CD4-positive, alpha-beta T cell (primary cell): Measurements from ENCODE around the gene PPP1R3G. TPM values are rescaled to one million over a fixed set of nuclear protein-coding genes. Genes with fewer than 3 reads are reported as not detected.

Experiments
- ATAC-seq: fragments of 200-7000 bp; cut with Tn5 transposase; one replicate; pipeline ENCODE4 v1.10.0; 2022; ENCODE audit warnings: mild to moderate bottlenecking; ENCODE audit not compliant: poor library complexity
- CTCF ChIA-PET: fragments of 350-600 bp; sonication (Branson Sonifier 250); formaldehyde crosslinking; loops from one replicate; lab custom pipeline; 2021; ENCODE audit warnings: antibody characterized with exemption, inconsistent platforms; lab: Charles Lee
- POLR2A ChIA-PET: fragments of 350-600 bp; sonication (Branson Sonifier 250); formaldehyde crosslinking; loops from one replicate; lab custom pipeline; 2021; ENCODE audit warnings: antibody characterized with exemption, inconsistent platforms; lab: Charles Lee
- DNase-seq, 14 experiments: peaks; one replicate each; pipeline ENCODE4 v3.0.0-alpha.2; 2013 to 2020; ENCODE audit warnings: mixed read lengths in 2 of 14
- H3K27ac ChIP-seq, 2 donors: one replicate each; pipeline versions ENCODE4 v1.5.1 to v1.7.0; 2013; ENCODE audit warnings: low read length in 2 of 2, low read depth in 1 of 2, mild to moderate bottlenecking in 1 of 2
- H3K27me3 ChIP-seq, 2 experiments: 1 replicate in 1 of 2; 2 replicates in 1 of 2; pipeline versions ENCODE4 v1.6.1 to v1.7.0; 2013; ENCODE audit warnings: low read length in 2 of 2, control low read depth in 1 of 2, mild to moderate bottlenecking in 1 of 2, moderate library complexity in 1 of 2; ENCODE audit not compliant: insufficient read depth in 2 of 2, control insufficient read depth in 1 of 2
- H3K36me3 ChIP-seq: one replicate; pipeline ENCODE4 v1.6.1; 2013; ENCODE audit warnings: low read length, control low read depth; ENCODE audit not compliant: insufficient read depth
- H3K4me1 ChIP-seq: one replicate; pipeline ENCODE4 v1.6.1; 2013; ENCODE audit warnings: low read length, control low read depth; ENCODE audit not compliant: insufficient read depth
- H3K4me3 ChIP-seq: one replicate; pipeline ENCODE4 v1.5.1; 2013; ENCODE audit warnings: mild to moderate bottlenecking, low read length, moderate library complexity
- H3K9me3 ChIP-seq, 2 experiments: 1 replicate in 1 of 2; 2 replicates in 1 of 2; pipeline versions ENCODE4 v1.6.1 to v1.7.0; 2013; ENCODE audit warnings: low read length in 2 of 2, mild to moderate bottlenecking in 2 of 2, control low read depth in 1 of 2, moderate library complexity in 1 of 2; ENCODE audit not compliant: control insufficient read depth in 1 of 2, insufficient read depth in 1 of 2
- H3K27ac Mint-ChIP-seq: one replicate; pipeline ENCODE4 v1.8.0; 2020; ENCODE audit warnings: mixed read lengths
- H3K27me3 Mint-ChIP-seq: one replicate; pipeline ENCODE4 v1.8.0; 2021; ENCODE audit warnings: mixed read lengths
- H3K36me3 Mint-ChIP-seq: one replicate; pipeline ENCODE4 v1.8.0; 2021; ENCODE audit warnings: low read depth, mixed read lengths
- H3K4me1 Mint-ChIP-seq: one replicate; pipeline ENCODE4 v1.8.0; 2021; ENCODE audit warnings: low read depth, mixed read lengths
- H3K4me3 Mint-ChIP-seq: one replicate; pipeline ENCODE4 v1.8.0; 2020; ENCODE audit warnings: mild to moderate bottlenecking, mixed read lengths
- H3K9me3 Mint-ChIP-seq: one replicate; pipeline ENCODE4 v1.8.0; 2020; ENCODE audit warnings: mixed read lengths
- intact Hi-C, 2 experiments: fragments of 100-400 bp; cut with DNase I in 1 of 2; cut with micrococcal nuclease in 1 of 2; formaldehyde crosslinking; loops; one replicate each; pipeline versions ENCODE4 v1.15.1 to v1.9.0; 2023 to 2025; cut with DNase I, micrococcal nuclease
- total RNA-seq, 174 experiments: library from RNA in 2 of 174; stranded (reverse) in 2 of 174; gene quantifications; one replicate each; pipeline ENCODE4 v1.2.3 and lab custom pipeline; 2021 to 2026
- TF ChIP-seq, protein P1 (sequence below): fragments of 200-600 bp; IDR thresholded peaks from one replicate; pipeline ENCODE4 v1.8.0; 2022; ENCODE audit warnings: antibody characterized with exemption, mild to moderate bottlenecking

PPP1R3G gene
- total RNA-seq, 2 experiments from 2014 or later = not detected

DNA sequence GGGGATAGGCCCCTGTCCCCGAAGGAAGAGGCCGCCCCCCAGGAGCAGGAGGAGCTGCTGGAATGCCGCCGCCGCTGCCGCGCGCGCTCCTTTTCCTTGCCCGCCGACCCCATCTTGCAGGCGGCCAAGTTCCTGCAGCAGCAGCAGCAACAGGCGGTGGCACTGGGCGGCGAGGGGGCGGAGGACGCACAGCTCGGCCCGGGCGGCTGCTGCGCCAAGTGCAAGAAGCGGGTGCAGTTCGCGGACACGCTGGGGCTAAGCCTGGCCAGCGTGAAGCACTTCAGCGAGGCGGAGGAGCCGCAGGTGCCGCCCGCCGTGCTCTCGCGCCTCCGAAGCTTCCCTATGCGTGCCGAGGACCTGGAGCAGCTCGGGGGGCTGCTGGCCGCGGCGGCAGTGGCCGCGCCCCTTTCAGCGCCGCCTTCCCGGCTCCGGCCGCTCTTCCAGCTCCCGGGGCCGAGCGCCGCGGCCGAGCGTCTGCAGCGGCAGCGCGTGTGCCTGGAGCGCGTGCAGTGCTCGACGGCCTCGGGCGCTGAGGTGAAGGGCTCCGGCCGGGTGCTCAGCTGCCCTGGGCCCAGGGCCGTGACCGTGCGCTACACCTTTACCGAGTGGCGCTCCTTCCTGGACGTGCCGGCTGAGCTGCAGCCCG is 630 bp downstream of the PPP1R3G start:
- Mint-ChIP-seq H3K27me3 (peaks cover 61% of the 10 kb centered on the region), H3K27ac (no peak overlapping the region), H3K4me3 (no peak overlapping the region), H3K9me3 (no peaks in the 10 kb centered on the region), H3K36me3 (no peaks in the 10 kb centered on the region), H3K4me1 (peaks cover 4% of the 10 kb centered on the region)
- TF ChIP-seq, protein P1, sequence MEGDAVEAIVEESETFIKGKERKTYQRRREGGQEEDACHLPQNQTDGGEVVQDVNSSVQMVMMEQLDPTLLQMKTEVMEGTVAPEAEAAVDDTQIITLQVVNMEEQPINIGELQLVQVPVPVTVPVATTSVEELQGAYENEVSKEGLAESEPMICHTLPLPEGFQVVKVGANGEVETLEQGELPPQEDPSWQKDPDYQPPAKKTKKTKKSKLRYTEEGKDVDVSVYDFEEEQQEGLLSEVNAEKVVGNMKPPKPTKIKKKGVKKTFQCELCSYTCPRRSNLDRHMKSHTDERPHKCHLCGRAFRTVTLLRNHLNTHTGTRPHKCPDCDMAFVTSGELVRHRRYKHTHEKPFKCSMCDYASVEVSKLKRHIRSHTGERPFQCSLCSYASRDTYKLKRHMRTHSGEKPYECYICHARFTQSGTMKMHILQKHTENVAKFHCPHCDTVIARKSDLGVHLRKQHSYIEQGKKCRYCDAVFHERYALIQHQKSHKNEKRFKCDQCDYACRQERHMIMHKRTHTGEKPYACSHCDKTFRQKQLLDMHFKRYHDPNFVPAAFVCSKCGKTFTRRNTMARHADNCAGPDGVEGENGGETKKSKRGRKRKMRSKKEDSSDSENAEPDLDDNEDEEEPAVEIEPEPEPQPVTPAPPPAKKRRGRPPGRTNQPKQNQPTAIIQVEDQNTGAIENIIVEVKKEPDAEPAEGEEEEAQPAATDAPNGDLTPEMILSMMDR = no peak
- intact Hi-C loops = no loop called here
- DNase-seq (peak in 1 of 14 experiments; percentile 17), ATAC-seq (no peak)
- Histone ChIP-seq H3K4me3 (no peak overlapping the region), H3K27ac (no peak overlapping the region), H3K36me3 (no peaks in the 10 kb centered on the region), H3K27me3 (peaks cover 33 to 65% of the 10 kb centered on the region in 2 experiments), H3K9me3 (peaks cover 0 to 12% of the 10 kb centered on the region in 2 experiments), H3K4me1 (peaks cover 10% of the 10 kb centered on the region)
- CTCF ChIA-PET = no interaction called here
- POLR2A ChIA-PET = no interaction called here

DNA sequence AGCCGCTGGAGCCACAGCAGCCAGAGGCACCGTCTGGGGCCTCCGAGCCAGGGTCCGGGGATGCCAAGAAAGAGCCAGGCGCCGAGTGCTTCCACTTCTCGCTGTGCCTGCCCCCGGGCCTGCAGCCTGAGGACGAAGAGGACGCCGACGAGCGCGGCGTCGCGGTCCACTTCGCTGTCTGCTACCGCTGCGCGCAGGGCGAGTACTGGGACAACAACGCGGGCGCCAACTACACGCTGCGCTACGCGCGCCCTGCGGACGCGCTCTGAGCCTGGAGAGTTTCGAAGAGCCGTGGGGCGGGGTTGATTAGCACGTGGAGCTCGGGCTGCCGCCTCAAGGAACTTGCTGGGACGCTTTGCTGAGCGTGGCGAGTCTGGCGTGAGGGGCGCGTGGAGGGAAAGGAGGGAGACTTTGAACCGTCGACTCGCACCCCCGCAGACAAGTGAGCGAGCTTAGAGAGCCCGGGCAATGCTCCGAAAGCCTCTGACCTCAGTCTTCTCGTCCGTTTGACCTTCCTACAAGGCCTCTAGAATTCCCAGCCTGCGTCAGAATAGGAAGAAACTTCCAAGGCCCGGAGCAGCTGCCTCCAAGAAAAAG is 1.3 kb downstream of the PPP1R3G start:
- Histone ChIP-seq H3K27ac (no peak overlapping the region), H3K36me3 (no peaks in the 10 kb centered on the region), H3K27me3 (peaks cover 37 to 65% of the 10 kb centered on the region in 2 experiments), H3K9me3 (peaks cover 0 to 12% of the 10 kb centered on the region in 2 experiments), H3K4me1 (peaks cover 10% of the 10 kb centered on the region), H3K4me3 (no peak overlapping the region)
- ChIA-PET POLR2A (no interaction called here), CTCF (no interaction called here)
- Mint-ChIP-seq H3K4me1 (peaks cover 10% of the 10 kb centered on the region), H3K4me3 (no peak overlapping the region), H3K27me3 (peaks cover 64% of the 10 kb centered on the region), H3K36me3 (no peaks in the 10 kb centered on the region), H3K9me3 (no peaks in the 10 kb centered on the region), H3K27ac (no peak overlapping the region)
- no peak for ATAC-seq
- intact Hi-C loops = no loop called here
- no peak for DNase-seq
- TF ChIP-seq, protein P1 = no peak

DNA sequence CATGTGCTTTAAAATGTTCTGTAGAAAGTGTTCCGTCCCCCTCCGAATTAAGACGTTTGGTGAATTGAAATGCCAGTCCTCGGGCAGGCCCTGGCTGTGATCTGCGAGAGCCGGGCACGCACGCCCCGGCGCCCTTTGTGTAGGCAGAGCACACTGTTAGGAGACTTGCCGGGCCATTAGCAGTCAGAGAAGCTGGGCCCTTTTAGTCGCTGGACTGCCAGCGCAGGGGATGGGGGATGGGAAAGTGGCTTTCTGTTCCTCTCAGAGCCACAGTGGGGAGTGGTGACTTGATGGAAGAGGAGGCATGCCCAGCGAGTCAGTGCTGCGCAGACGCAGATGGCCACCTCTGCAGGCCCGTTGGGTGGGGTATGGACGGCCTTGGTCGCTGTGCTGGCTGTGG is 2.2 kb downstream of the PPP1R3G start:
- Mint-ChIP-seq H3K27me3 (peaks cover 60% of the 10 kb centered on the region), H3K27ac (no peak overlapping the region)

More for the DNA sequence above, 2.2 kb downstream of the PPP1R3G start:
- DNase-seq = peak in 3 of 14 experiments; percentile 27 to 49 (median 47)
- no peak for ATAC-seq
- H3K36me3 ChIP-seq = no peaks in the 10 kb centered on the region
- ChIA-PET POLR2A (no interaction called here), CTCF (no interaction called here)
- Mint-ChIP-seq H3K9me3 (no peaks in the 10 kb centered on the region), H3K4me1 (peaks cover 19% of the 10 kb centered on the region), H3K36me3 (no peaks in the 10 kb centered on the region), H3K4me3 (no peak overlapping the region)
- intact Hi-C loops = no loop called here
- TF ChIP-seq, protein P1 = no peak
- H3K4me1 ChIP-seq = peaks cover 10% of the 10 kb centered on the region
- H3K27ac ChIP-seq = no peak overlapping the region
- peaks cover 0 to 12% of the 10 kb centered on the region in 2 experiments for H3K9me3 ChIP-seq
- H3K27me3 ChIP-seq = peaks cover 40 to 61% of the 10 kb centered on the region in 2 experiments
- H3K4me3 ChIP-seq = no peak overlapping the region
